A673 (cell line): ENCODE data around the gene HOXB3. TPM values are rescaled to one million over a fixed set of nuclear protein-coding genes. Genes with fewer than 3 reads are reported as not detected.

Experiments used
- BruUV-seq: library from RNA; stranded (reverse); fragments of 400-500 nt; replicated peaks from 2 replicates; lab custom pipeline; 2021; lab: Mats Ljungman, UMichigan
- CTCF ChIA-PET: fragments of 300-600 bp; sonication (Branson Sonifier 250); formaldehyde crosslinking; loops from one replicate; lab custom pipeline; 2022; ENCODE audit warnings: antibody characterized with exemption; lab: Charles Lee
- POLR2A ChIA-PET: fragments of 300-600 bp; sonication (Branson Sonifier 250); formaldehyde crosslinking; loops from one replicate; lab custom pipeline; 2022; ENCODE audit warnings: antibody characterized with exemption; ENCODE audit not compliant: low non-redundant PET; lab: Charles Lee
- DNase-seq: peaks from one replicate; pipeline ENCODE4 v3.0.0-alpha.2; 2015; ENCODE audit warnings: low spot score
- H3K27ac ChIP-seq: fragments of 200-600 bp; sonication (generic); 2 replicates; pipeline ENCODE4 v1.5.1; 2016; ENCODE audit warnings: mixed run types, low read depth, mild to moderate bottlenecking, mixed read lengths, antibody characterized with exemption, low read length; ENCODE audit not compliant: poor library complexity, severe bottlenecking
- H3K27me3 ChIP-seq: fragments of 200-600 bp; sonication (generic); replicated peaks from 2 replicates; pipeline ENCODE4 v1.6.1; 2017; ENCODE audit warnings: mixed run types, low read depth, mild to moderate bottlenecking, mixed read lengths, antibody characterized with exemption, low read length; ENCODE audit not compliant: insufficient read depth, poor library complexity
- H3K36me3 ChIP-seq: fragments of 200-600 bp; sonication (generic); 2 replicates; pipeline ENCODE4 v1.6.1; 2016; ENCODE audit warnings: mixed run types, mild to moderate bottlenecking, mixed read lengths, antibody characterized with exemption, low read length; ENCODE audit not compliant: insufficient read depth, poor library complexity, severe bottlenecking
- H3K4me1 ChIP-seq: fragments of 200-600 bp; sonication (generic); 2 replicates; pipeline ENCODE4 v1.6.1; 2017; ENCODE audit warnings: mixed run types, mild to moderate bottlenecking, mixed read lengths, antibody characterized with exemption, low read length; ENCODE audit not compliant: insufficient read depth, poor library complexity, severe bottlenecking
- H3K4me3 ChIP-seq: fragments of 200-600 bp; sonication (generic); 2 replicates; pipeline ENCODE4 v1.5.1; 2016; ENCODE audit warnings: low read depth, mixed run types, mild to moderate bottlenecking, mixed read lengths, low read length; ENCODE audit not compliant: poor library complexity, severe bottlenecking
- H3K9me3 ChIP-seq: fragments of 200-600 bp; sonication (generic); 2 replicates; pipeline ENCODE4 v1.6.1; 2016; ENCODE audit warnings: mixed run types, low read depth, mild to moderate bottlenecking, mixed read lengths, antibody characterized with exemption, low read length; ENCODE audit not compliant: poor library complexity, severe bottlenecking
- CTCF ChIP-seq: fragments of 300-800, 200-600 bp; sonication (generic); conservative IDR thresholded peaks from 2 replicates; pipeline ENCODE4 v1.5.1; 2017; ENCODE audit warnings: low read depth, mild to moderate bottlenecking, antibody characterized with exemption, low read length, moderate library complexity, mixed read lengths
- EZH2 ChIP-seq: fragments of 200-600 bp; sonication (generic); IDR thresholded peaks from 2 replicates; pipeline ENCODE4 v1.6.1; 2017; ENCODE audit warnings: borderline replicate concordance, low read depth, mild to moderate bottlenecking, mixed read lengths, antibody characterized with exemption, low read length; ENCODE audit not compliant: poor library complexity, severe bottlenecking
- intact Hi-C: fragments of 100-400 bp; cut with micrococcal nuclease; formaldehyde crosslinking; loops from one replicate; pipeline ENCODE4 v1.10.0; 2022; ENCODE audit not compliant: unreplicated experiment
- total RNA-seq: library from RNA; stranded (reverse); gene quantifications from 2 replicates; pipeline ENCODE4 v1.2.3, GENCODE V29; 2021

Gene HOXB3
- total RNA-seq, 1 experiment from 2014 or later: 40.7 TPM

DNA sequence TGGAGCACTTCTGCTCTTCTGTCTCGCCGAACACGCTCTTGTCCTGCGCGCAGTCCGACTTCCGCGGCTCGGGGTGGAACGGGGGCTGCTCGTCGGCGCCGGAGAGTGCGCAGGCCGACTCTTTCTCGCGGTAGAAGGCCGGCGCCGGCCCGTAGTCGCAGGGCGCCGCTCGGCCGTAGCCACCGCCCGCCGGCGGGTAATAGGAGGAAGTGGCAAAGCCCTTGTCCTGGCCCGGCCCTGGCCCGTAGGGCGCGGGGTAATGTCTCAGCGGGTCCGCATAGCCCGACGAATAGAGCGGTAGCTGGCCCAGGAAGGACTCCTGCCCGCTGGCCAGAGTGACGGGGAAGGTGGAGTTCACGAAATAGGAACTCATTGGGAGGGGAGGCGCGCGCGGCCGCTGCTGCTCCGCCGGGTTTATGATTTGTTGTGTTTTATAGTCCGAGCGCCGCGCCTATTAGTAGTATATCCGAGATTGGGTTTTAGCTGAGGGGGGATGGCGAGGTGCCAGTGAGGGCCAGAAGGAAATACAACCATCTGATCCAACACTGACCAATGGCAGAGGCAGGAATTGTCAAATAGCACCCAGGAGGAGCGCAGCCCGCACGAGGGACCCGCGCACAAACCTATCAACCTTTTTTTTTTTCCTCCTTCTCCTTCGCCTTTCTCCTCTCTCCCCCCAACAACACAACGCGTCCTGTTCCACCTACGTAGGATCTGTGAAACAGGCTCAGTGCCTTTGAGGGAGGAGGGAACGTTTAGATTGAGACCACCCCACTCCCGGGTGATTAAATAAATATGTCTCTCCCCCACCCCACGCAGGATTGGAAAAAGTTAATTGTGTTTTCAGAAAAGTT lies 8.0 kb upstream of the HOXB3 start:
- TF ChIP-seq EZH2 (no peak), CTCF (no peak)
- peak; percentile 33 for DNase-seq
- H3K27me3 ChIP-seq: no peaks in the 10 kb centered on the region
- ChIA-PET CTCF (interaction anchor here (0.5 kb wide), 1 partner anchor 467 kb away, joined by 4 read pairs; no protein-coding TSS in a partner anchor), POLR2A (no interaction called here)
- peaks cover 9% of the 10 kb centered on the region for H3K36me3 ChIP-seq
- H3K4me3 ChIP-seq: peak overlapping the region; percentile 50
- BruUV-seq: no TSS peak
- no peaks in the 10 kb centered on the region for H3K9me3 ChIP-seq
- peaks cover 44% of the 10 kb centered on the region for H3K4me1 ChIP-seq
- H3K27ac ChIP-seq: peak overlapping the region; percentile 41
- intact Hi-C loops: no loop called here

DNA sequence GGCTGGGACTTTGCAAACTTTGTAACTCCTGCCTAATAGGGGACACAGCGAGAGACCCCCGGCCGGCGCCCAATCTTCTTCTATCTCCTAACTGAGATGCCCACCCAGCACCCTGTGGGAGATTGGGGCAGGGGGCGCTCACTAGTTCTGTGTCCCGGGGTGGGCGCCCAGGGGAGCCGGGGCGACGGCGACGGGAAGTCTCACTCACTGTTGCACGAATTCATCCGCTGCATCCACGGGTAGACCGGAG lies 7.4 kb upstream of the HOXB3 start:
- POLR2A ChIA-PET: no interaction called here
- H3K4me3 ChIP-seq: peak overlapping the region; percentile 50
- DNase-seq: no peak
- H3K4me1 ChIP-seq: peaks cover 45% of the 10 kb centered on the region
- CTCF ChIA-PET: no interaction called here
- H3K27me3 ChIP-seq: no peaks in the 10 kb centered on the region
- intact Hi-C loops: no loop called here
- no peaks in the 10 kb centered on the region for H3K9me3 ChIP-seq
- H3K36me3 ChIP-seq: peaks cover 9% of the 10 kb centered on the region
- TF ChIP-seq EZH2: no peak
- no peak for TF ChIP-seq CTCF
- H3K27ac ChIP-seq: peak overlapping the region; percentile 41
- no TSS peak for BruUV-seq

DNA sequence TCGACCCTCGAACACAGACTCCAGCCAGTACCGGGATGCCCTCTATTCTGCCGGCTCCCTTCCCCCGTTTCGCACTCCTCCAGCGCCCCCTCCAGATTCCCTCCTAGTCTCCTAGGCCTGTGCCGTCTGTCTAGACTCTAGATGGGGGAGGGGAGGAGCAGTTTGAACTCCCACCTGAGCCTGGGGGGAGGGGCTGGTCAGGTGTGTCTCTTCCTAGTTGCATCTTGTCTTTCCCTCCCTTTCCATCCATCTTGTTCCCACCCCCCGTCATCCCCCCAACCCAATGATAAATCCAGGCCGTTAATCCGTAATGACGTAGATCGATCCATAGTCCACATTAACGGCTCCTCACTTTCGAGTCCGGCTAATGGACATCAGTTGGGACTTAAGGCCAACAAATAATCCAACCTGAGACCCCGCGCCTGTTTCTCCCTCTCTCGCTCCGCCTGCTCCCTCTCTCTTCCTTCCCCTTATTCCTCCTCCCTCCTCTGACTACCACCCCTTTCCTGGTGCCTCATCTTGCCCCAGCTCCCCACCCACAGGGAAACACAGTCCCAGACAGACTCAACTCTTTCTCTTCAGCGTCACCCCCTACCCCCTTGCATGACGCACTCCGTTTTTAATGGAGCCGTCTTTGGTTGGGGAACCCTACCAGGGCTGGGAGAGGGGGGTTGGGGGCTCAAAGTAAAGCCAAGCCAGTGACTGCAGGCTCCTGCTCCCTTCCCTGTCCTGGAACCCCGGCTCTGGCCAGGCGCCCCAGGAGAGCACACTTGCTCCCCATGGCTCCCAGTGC lies 6.9 kb upstream of the HOXB3 start:
- ChIA-PET CTCF (interaction anchor here (0.7 kb wide), 1 partner anchor 245 kb away, joined by 3 read pairs; no protein-coding TSS in a partner anchor), POLR2A (no interaction called here)
- no peaks in the 10 kb centered on the region for H3K9me3 ChIP-seq
- peak overlapping the region; percentile 50 for H3K4me3 ChIP-seq
- peaks cover 9% of the 10 kb centered on the region for H3K36me3 ChIP-seq
- no peak for TF ChIP-seq EZH2
- TF ChIP-seq CTCF: no peak
- H3K27me3 ChIP-seq: no peaks in the 10 kb centered on the region
- BruUV-seq: no TSS peak
- no peak for DNase-seq
- H3K27ac ChIP-seq: peak overlapping the region; percentile 41
- intact Hi-C loops: no loop called here
- H3K4me1 ChIP-seq: peaks cover 43% of the 10 kb centered on the region
